Embryonic facial prominence (tissue), 1 donor: ENCODE measurements around the gene RASGRF1.

ENCODE experiments used
- DNase-seq: peaks from one replicate; pipeline ENCODE4 v3.0.0-alpha.2; 2016; ENCODE audit errors: extremely low spot score

The RASGRF1 gene

GRCh38 chr15:79101866-79102581 is 11.4 kb upstream of the RASGRF1 start:
- DNase-seq: no peak

- DNase-seq: no peak
These were observed 9.1 kb upstream of the RASGRF1 start for GRCh38 chr15:79099692-79100091.

GRCh38 chr15:79094611-79095021 is 4.0 kb upstream of the RASGRF1 start:
- DNase-seq: no peak

- DNase-seq: no peak
These were observed 2.9 kb upstream of the RASGRF1 start for GRCh38 chr15:79093352-79093935.

- DNase-seq: no peak
These were observed 1.8 kb upstream of the RASGRF1 start for GRCh38 chr15:79092382-79092781.

GRCh38 chr15:79091204-79091867 is 756 bp upstream of the RASGRF1 start:
- no peak for DNase-seq

GRCh38 chr15:79089890-79090486 is 592 bp downstream of the RASGRF1 start:
- no peak for DNase-seq

- DNase-seq: no peak
These were observed 1.2 kb downstream of the RASGRF1 start for GRCh38 chr15:79089331-79089889.

GRCh38 chr15:79088426-79089205 is 2.0 kb downstream of the RASGRF1 start:
- DNase-seq: no peak

GRCh38 chr15:79086814-79087213 is 3.8 kb downstream of the RASGRF1 start:
- no peak for DNase-seq

- DNase-seq: no peak
These were observed 6.1 kb downstream of the RASGRF1 start for GRCh38 chr15:79084308-79084968.

GRCh38 chr15:79083154-79083553 is 7.4 kb downstream of the RASGRF1 start:
- DNase-seq: no peak

- no peak for DNase-seq
These were observed 8.1 kb downstream of the RASGRF1 start for GRCh38 chr15:79082363-79083070.

- no peak for DNase-seq
These were observed 11.7 kb downstream of the RASGRF1 start for GRCh38 chr15:79078763-79079410.

GRCh38 chr15:79078003-79078402 is 12.6 kb downstream of the RASGRF1 start:
- DNase-seq: no peak

- DNase-seq: no peak
These were observed 13.9 kb downstream of the RASGRF1 start for GRCh38 chr15:79076661-79077060.

- DNase-seq: no peak
These were observed 15.3 kb downstream of the RASGRF1 start for GRCh38 chr15:79075256-79075655.

- DNase-seq: no peak
These were observed 17.2 kb downstream of the RASGRF1 start for GRCh38 chr15:79073336-79073735.

- no peak for DNase-seq
These were observed 18.7 kb downstream of the RASGRF1 start for GRCh38 chr15:79071901-79072300.

GRCh38 chr15:79068790-79069189 is 21.8 kb downstream of the RASGRF1 start:
- no peak for DNase-seq
